Stimulated activated naive CD8-positive, alpha-beta T cell treated with anti-CD3 and anti-CD28 coated beads, Interleukin-15, amount 100 ng/mL, for 72 hours (primary cell): ENCODE data around the gene CYP46A1.

ENCODE experiments used
- ATAC-seq: fragments of 150-1000 bp; cut with Tn5 transposase; 2 replicates; pipeline ENCODE4 v1.10.0; 2021; ENCODE audit warnings: mild to moderate bottlenecking, moderate library complexity
- DNase-seq, 2 donors: peaks; one replicate each; pipeline ENCODE4 v3.0.0; 2021 to 2022
- H3K27ac Mint-ChIP-seq, 2 donors: one replicate each; pipeline ENCODE4 v1.8.0; 2022; ENCODE audit warnings: mild to moderate bottlenecking in 2 of 2, mixed read lengths in 2 of 2, moderate library complexity in 2 of 2
- H3K27me3 Mint-ChIP-seq: one replicate; pipeline ENCODE4 v1.8.0; 2022; ENCODE audit warnings: mixed read lengths
- H3K4me1 Mint-ChIP-seq: one replicate; pipeline ENCODE4 v1.8.0; 2022; ENCODE audit warnings: mild to moderate bottlenecking, mixed read lengths
- H3K4me3 Mint-ChIP-seq, 2 donors: one replicate each; pipeline ENCODE4 v1.8.0; 2022; ENCODE audit warnings: mild to moderate bottlenecking in 2 of 2, mixed read lengths in 2 of 2, moderate library complexity in 1 of 2
- H3K9me3 Mint-ChIP-seq, 2 donors: one replicate each; pipeline ENCODE4 v1.8.0; 2022; ENCODE audit warnings: mixed read lengths in 2 of 2

Gene CYP46A1

GRCh38 chr14:99688210-99688581, 4.1 kb downstream of the CYP46A1 start:
- no peak overlapping the region for H3K4me3 Mint-ChIP-seq
- H3K9me3 Mint-ChIP-seq: no peaks in the 10 kb centered on the region
- H3K27ac Mint-ChIP-seq: no peak overlapping the region
- H3K4me1 Mint-ChIP-seq: peaks cover 17% of the 10 kb centered on the region
- ATAC-seq (no peak), DNase-seq (no peak)
- peaks cover 68% of the 10 kb centered on the region for H3K27me3 Mint-ChIP-seq

DNA sequence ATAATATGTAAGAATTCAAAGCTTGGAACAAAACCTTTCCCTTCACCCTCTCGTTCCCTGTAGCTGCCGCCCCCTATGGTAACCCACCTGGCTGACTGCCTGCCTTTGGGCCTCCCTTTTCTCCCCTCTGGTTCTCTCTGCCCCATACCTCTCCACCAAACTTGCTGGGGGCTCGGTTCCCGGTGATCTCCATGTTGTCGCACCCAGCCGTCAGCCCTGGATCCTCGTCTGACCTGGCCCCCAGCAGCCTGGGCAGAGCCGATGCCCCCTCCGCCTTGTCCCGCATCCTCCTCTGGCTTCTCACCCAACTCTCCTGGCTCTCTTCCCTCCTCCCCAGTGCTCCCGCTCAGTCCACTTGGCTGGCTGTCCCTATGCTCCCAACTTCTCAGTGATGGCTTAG, 4.5 kb downstream of the CYP46A1 start:
- no peak for DNase-seq
- H3K9me3 Mint-ChIP-seq: no peaks in the 10 kb centered on the region
- no peak overlapping the region for H3K4me3 Mint-ChIP-seq
- H3K4me1 Mint-ChIP-seq: peaks cover 17% of the 10 kb centered on the region
- H3K27ac Mint-ChIP-seq: no peak overlapping the region
- ATAC-seq: no peak
- H3K27me3 Mint-ChIP-seq: peaks cover 68% of the 10 kb centered on the region

- ATAC-seq: no peak
- no peaks in the 10 kb centered on the region for H3K9me3 Mint-ChIP-seq
- H3K4me3 Mint-ChIP-seq: no peak overlapping the region
- DNase-seq: no peak
- H3K27ac Mint-ChIP-seq: no peak overlapping the region
- peaks cover 17% of the 10 kb centered on the region for H3K4me1 Mint-ChIP-seq
- H3K27me3 Mint-ChIP-seq: peaks cover 68% of the 10 kb centered on the region
Measured at GRCh38 chr14:99689266-99690236, 5.5 kb downstream of the CYP46A1 start.

GRCh38 chr14:99690636-99691035, 6.5 kb downstream of the CYP46A1 start:
- no peaks in the 10 kb centered on the region for H3K9me3 Mint-ChIP-seq
- H3K27ac Mint-ChIP-seq: no peak overlapping the region
- DNase-seq: no peak
- H3K4me3 Mint-ChIP-seq: no peak overlapping the region
- H3K4me1 Mint-ChIP-seq: peaks cover 17% of the 10 kb centered on the region
- ATAC-seq: no peak
- H3K27me3 Mint-ChIP-seq: peaks cover 61% of the 10 kb centered on the region

- no peak for DNase-seq
- H3K4me1 Mint-ChIP-seq: peaks cover 17% of the 10 kb centered on the region
- no peak for ATAC-seq
- no peak overlapping the region for H3K4me3 Mint-ChIP-seq
- peaks cover 54% of the 10 kb centered on the region for H3K27me3 Mint-ChIP-seq
- no peaks in the 10 kb centered on the region for H3K9me3 Mint-ChIP-seq
- no peak overlapping the region for H3K27ac Mint-ChIP-seq
Measured at GRCh38 chr14:99691111-99691885, 7.2 kb downstream of the CYP46A1 start.

- ATAC-seq (no peak), DNase-seq (no peak)
- Mint-ChIP-seq H3K27me3 (peaks cover 36% of the 10 kb centered on the region), H3K4me3 (no peak overlapping the region), H3K27ac (no peak overlapping the region), H3K9me3 (no peaks in the 10 kb centered on the region), H3K4me1 (peaks cover 2% of the 10 kb centered on the region)
Measured at GRCh38 chr14:99693918-99694317, 9.8 kb downstream of the CYP46A1 start.

GRCh38 chr14:99696929-99697328, 12.8 kb downstream of the CYP46A1 start:
- H3K4me3 Mint-ChIP-seq: no peak overlapping the region
- H3K27ac Mint-ChIP-seq: no peak overlapping the region
- peaks cover 15% of the 10 kb centered on the region for H3K27me3 Mint-ChIP-seq
- no peak for DNase-seq
- no peaks in the 10 kb centered on the region for H3K9me3 Mint-ChIP-seq
- no peak for ATAC-seq
- H3K4me1 Mint-ChIP-seq: no peaks in the 10 kb centered on the region

DNA sequence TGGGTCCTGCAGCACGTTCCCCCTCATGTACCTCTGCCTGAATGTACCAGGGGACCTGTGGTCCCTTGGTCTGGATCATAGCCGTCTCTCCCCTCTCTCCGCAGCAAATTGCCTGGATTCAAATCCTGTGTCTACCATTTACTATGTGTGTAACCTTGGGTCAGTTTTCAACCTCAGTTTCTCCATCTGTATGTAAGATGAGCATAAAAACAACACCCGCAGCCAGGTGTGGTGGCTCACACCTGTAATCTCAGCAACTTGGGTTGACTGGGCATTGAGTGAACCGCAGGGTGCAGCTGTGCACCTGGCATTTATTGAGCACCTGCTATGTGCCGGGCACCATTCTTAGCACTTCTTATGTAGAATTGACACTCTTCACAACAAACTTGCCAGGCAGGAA, 14.1 kb downstream of the CYP46A1 start:
- DNase-seq (no peak), ATAC-seq (no peak)
- H3K27ac Mint-ChIP-seq: no peak overlapping the region
- H3K27me3 Mint-ChIP-seq: peaks cover 15% of the 10 kb centered on the region
- H3K9me3 Mint-ChIP-seq: peaks cover 6 to 7% of the 10 kb centered on the region in 2 donors
- H3K4me1 Mint-ChIP-seq: no peaks in the 10 kb centered on the region
- H3K4me3 Mint-ChIP-seq: no peak overlapping the region

GRCh38 chr14:99698642-99699041, 14.5 kb downstream of the CYP46A1 start:
- Mint-ChIP-seq H3K4me1 (no peaks in the 10 kb centered on the region), H3K4me3 (no peak overlapping the region), H3K27me3 (peaks cover 15% of the 10 kb centered on the region), H3K27ac (no peak overlapping the region), H3K9me3 (peaks cover 10 to 11% of the 10 kb centered on the region in 2 donors)
- ATAC-seq (no peak), DNase-seq (no peak)

DNA sequence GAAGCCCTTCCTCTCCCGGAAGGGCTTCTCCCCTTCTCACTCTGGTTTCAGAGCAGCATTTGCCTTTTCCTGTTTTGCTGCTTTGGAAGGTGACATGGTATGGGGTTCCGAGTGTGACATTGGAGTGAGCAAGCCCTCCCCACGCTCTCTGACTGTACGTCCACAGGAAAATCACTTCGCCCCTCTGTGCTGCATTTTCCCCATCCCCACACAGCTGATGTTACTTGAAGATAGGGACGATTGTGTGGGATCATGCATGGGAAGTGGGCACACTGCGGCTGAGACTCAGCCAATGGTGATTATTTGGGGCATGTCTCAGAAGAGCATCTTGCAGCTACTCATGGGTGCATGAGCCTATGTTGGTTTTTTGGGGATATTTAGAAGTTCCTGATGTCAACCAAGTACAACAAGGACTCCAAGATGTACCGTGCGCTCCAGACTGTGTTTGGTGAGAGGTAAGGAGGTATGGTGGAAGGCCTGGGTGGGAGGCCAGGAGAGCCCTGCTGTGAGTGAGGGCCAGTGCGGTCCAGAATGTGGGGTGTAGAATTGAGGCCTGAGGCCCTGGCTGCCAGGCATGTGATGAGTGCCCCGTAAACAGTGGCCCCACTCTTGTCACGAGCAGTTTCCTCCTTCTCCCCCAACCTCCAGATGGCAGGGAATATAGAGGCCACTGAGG, 15.1 kb downstream of the CYP46A1 start:
- no peak for ATAC-seq
- Mint-ChIP-seq H3K4me1 (no peaks in the 10 kb centered on the region), H3K4me3 (no peak overlapping the region), H3K27ac (peak overlapping the region in 1 of 2 donors; percentile 12), H3K27me3 (peaks cover 15% of the 10 kb centered on the region), H3K9me3 (peaks cover 11 to 13% of the 10 kb centered on the region in 2 donors)
- no peak for DNase-seq

DNA sequence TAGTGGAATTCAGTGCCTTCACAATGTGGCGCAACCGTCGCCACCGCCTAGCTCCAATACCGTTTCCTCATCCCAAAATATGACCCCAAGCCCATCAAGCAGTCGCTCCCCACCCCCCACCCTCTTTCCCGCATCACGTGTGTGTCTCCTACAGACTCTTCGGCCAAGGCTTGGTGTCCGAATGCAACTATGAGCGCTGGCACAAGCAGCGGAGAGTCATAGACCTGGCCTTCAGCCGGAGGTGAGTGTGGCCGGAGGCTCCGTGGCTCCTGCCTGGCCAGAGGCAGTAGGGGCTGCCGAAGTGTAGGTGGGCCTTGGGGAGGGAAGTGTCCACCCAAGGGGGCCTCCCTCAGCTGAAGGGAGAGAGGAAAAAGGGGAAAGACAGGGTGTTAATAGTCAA, 15.8 kb downstream of the CYP46A1 start:
- peaks cover 15% of the 10 kb centered on the region for H3K27me3 Mint-ChIP-seq
- no peaks in the 10 kb centered on the region for H3K4me1 Mint-ChIP-seq
- peaks cover 11 to 19% of the 10 kb centered on the region in 2 donors for H3K9me3 Mint-ChIP-seq
- ATAC-seq (no peak), DNase-seq (no peak)
- no peak overlapping the region for H3K27ac Mint-ChIP-seq
- no peak overlapping the region for H3K4me3 Mint-ChIP-seq

DNA sequence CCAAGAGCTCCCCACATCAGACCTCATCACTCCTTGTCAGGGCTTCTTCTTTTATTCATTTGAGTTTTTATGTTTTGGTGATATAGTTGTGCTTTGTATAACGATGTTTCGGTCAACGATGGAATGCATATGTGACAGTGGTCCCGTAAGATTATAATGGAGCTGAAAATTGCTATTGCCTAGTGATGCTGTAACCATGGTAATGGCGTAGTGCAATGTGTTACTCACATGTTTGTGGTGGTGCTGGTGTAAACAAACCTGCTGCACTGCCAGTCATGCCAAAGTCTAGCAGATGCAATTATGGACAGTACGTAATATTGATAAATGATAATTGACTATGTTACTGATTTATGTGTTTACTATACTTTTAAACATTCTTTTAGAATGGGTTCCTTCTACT, 16.3 kb downstream of the CYP46A1 start:
- Mint-ChIP-seq H3K4me3 (no peak overlapping the region), H3K9me3 (peaks cover 11 to 21% of the 10 kb centered on the region in 2 donors), H3K27ac (no peak overlapping the region)

DNA sequence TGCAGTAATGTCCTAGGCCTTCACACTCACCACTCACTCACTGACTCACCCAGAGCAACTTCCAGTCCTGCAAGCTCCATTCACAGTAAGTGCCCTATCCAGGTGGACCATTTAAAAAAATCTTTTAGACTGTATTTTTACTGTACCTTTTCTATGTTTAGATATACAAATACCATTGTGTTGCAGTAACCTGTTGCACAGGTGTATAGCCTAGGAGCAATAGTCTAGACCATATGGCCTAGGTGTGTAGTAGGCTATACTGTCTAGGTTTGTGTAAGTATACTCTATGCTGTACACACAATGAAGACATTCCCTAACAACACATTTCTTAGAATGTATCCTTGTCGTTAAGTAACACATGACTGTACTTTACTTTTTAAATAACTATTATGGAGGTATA, 17.2 kb downstream of the CYP46A1 start:
- Mint-ChIP-seq H3K4me1 (no peaks in the 10 kb centered on the region), H3K4me3 (no peak overlapping the region), H3K27me3 (peaks cover 15% of the 10 kb centered on the region), H3K27ac (no peak overlapping the region), H3K9me3 (peaks cover 11 to 21% of the 10 kb centered on the region in 2 donors)
- DNase-seq (no peak), ATAC-seq (no peak)

More for the DNA sequence above, 16.3 kb downstream of the CYP46A1 start:
- DNase-seq (no peak), ATAC-seq (no peak)
- Mint-ChIP-seq H3K27me3 (peaks cover 15% of the 10 kb centered on the region), H3K4me1 (no peaks in the 10 kb centered on the region)

- peaks cover 15% of the 10 kb centered on the region for H3K27me3 Mint-ChIP-seq
- no peak overlapping the region for H3K4me3 Mint-ChIP-seq
Measured at GRCh38 chr14:99702115-99702514, 18.0 kb downstream of the CYP46A1 start.

GRCh38 chr14:99703381-99703780, 19.3 kb downstream of the CYP46A1 start:
- H3K4me3 Mint-ChIP-seq: no peak overlapping the region
- ATAC-seq (no peak), DNase-seq (no peak)
- peaks cover 11 to 21% of the 10 kb centered on the region in 2 donors for H3K9me3 Mint-ChIP-seq
- H3K4me1 Mint-ChIP-seq: no peaks in the 10 kb centered on the region
- H3K27ac Mint-ChIP-seq: no peak overlapping the region
- H3K27me3 Mint-ChIP-seq: peaks cover 10% of the 10 kb centered on the region

More at GRCh38 chr14:99702115-99702514, 18.0 kb downstream of the CYP46A1 start:
- DNase-seq: no peak
- Mint-ChIP-seq H3K9me3 (peaks cover 11 to 21% of the 10 kb centered on the region in 2 donors), H3K4me1 (no peaks in the 10 kb centered on the region), H3K27ac (no peak overlapping the region)
- ATAC-seq: no peak
